HepG2 (cell line): ENCODE measurements around the gene SLC35B1. TPM values are rescaled to one million over a fixed set of nuclear protein-coding genes. Genes with fewer than 3 reads are reported as not detected.

Source experiments
- EZH2 ChIP-seq: conservative IDR thresholded peaks from 2 replicates; pipeline ENCODE4 v1.6.1; 2012; ENCODE audit warnings: mild to moderate bottlenecking, low read depth, low read length, moderate library complexity
- KAT8 ChIP-seq: IDR thresholded peaks from 2 replicates; pipeline ENCODE4 v1.6.1; 2016; ENCODE audit warnings: missing genetic modification reagents, missing compliant biosample characterization
- NBN ChIP-seq: fragments of 450-650 bp; conservative IDR thresholded peaks from 2 replicates; pipeline ENCODE4 v1.6.1; 2017
- NCOA5 ChIP-seq: sonication (generic); formaldehyde crosslinking; IDR thresholded peaks from 2 replicates; pipeline ENCODE4 v1.4.0; 2020; ENCODE audit warnings: missing genetic modification reagents
- POGK ChIP-seq: sonication (generic); formaldehyde crosslinking; conservative IDR thresholded peaks from 2 replicates; pipeline ENCODE4 v1.8.0; 2022; ENCODE audit warnings: mild to moderate bottlenecking, moderate library complexity, missing genetic modification reagents
- SALL1 ChIP-seq: sonication (generic); formaldehyde crosslinking; IDR thresholded peaks from 2 replicates; pipeline ENCODE4 v1.8.0; 2022; ENCODE audit warnings: mild to moderate bottlenecking, missing genetic modification reagents
- SKIL ChIP-seq: sonication (generic); formaldehyde crosslinking; IDR thresholded peaks from 2 replicates; pipeline ENCODE4 v1.8.0; 2022; ENCODE audit warnings: missing genetic modification reagents, mild to moderate bottlenecking, moderate library complexity, borderline replicate concordance
- SMAD3 ChIP-seq: sonication (generic); formaldehyde crosslinking; IDR thresholded peaks from 2 replicates; pipeline ENCODE4 v1.4.0; 2020; ENCODE audit warnings: missing genetic modification reagents
- SMC3 ChIP-seq: IDR thresholded peaks from 2 replicates; pipeline ENCODE4 v1.6.1; 2011; ENCODE audit warnings: low read length, improper control_type of control experiment
- ZMYM4 ChIP-seq: sonication (generic); formaldehyde crosslinking; IDR thresholded peaks from 2 replicates; pipeline ENCODE4 v1.8.1; 2023; ENCODE audit warnings: mild to moderate bottlenecking, missing genetic modification reagents
- ZNF20 ChIP-seq: sonication (generic); formaldehyde crosslinking; IDR thresholded peaks from 2 replicates; pipeline ENCODE4 v1.4.0; 2020; ENCODE audit warnings: mild to moderate bottlenecking, moderate library complexity, missing genetic modification reagents
- ZNF235 ChIP-seq: sonication (generic); formaldehyde crosslinking; IDR thresholded peaks from 2 replicates; pipeline ENCODE4 v1.8.1; 2023; ENCODE audit warnings: mild to moderate bottlenecking, missing genetic modification reagents, borderline replicate concordance
- ZNF407 ChIP-seq: sonication (generic); formaldehyde crosslinking; IDR thresholded peaks from one replicate; pipeline ENCODE4 v1.5.1; 2020; ENCODE audit warnings: mild to moderate bottlenecking, missing genetic modification reagents; ENCODE audit errors: not compliant biosample characterization
- ZNF720 ChIP-seq: sonication (generic); formaldehyde crosslinking; IDR thresholded peaks from 2 replicates; pipeline ENCODE4 v1.4.0; 2020; ENCODE audit warnings: missing genetic modification reagents
- ZNF781 ChIP-seq: sonication (generic); formaldehyde crosslinking; IDR thresholded peaks from 2 replicates; pipeline ENCODE4 v1.5.1; 2020; ENCODE audit warnings: borderline replicate concordance, mild to moderate bottlenecking, missing genetic modification reagents; ENCODE audit errors: not compliant biosample characterization
- polyA plus RNA-seq, 8 experiments: library from polyadenylated mRNA; depleted of rRNA in 3 of 8; stranded (reverse) in 7 of 8; unstranded in 1 of 8; fragments of >200 nt; fragmentation: Illumina TruSeq in 4 of 8; extraction: Trizol in 4 of 8; gene quantifications; 2 replicates each; pipeline versions ENCODE4 v1.2.1 to v1.2.3, GENCODE V29; 2011 to 2016; ENCODE audit warnings: low read depth in 4 of 8, missing spikeins in 1 of 8, mixed read lengths in 1 of 8; ENCODE audit not compliant: insufficient read depth in 1 of 8
- total RNA-seq, 5 experiments: library from RNA; depleted of rRNA; stranded (reverse); fragments of >200 nt; fragmentation: Illumina TruSeq; extraction: Trizol; gene quantifications; 2 replicates each; pipeline ENCODE4 v1.2.3, GENCODE V29; 2016; ENCODE audit warnings: low read depth in 1 of 5
- TF ChIP-seq, protein P1 (sequence below): sonication (generic); formaldehyde crosslinking; IDR thresholded peaks from 2 replicates; pipeline ENCODE4 v1.5.0; 2020; ENCODE audit warnings: missing genetic modification reagents

SLC35B1 gene
- total and polyA plus RNA-seq, 2 of the 13 experiments (the other 11 are each of a cell fraction or from before 2014, with no cell fraction given): 99.6 to 113 TPM

DNA sequence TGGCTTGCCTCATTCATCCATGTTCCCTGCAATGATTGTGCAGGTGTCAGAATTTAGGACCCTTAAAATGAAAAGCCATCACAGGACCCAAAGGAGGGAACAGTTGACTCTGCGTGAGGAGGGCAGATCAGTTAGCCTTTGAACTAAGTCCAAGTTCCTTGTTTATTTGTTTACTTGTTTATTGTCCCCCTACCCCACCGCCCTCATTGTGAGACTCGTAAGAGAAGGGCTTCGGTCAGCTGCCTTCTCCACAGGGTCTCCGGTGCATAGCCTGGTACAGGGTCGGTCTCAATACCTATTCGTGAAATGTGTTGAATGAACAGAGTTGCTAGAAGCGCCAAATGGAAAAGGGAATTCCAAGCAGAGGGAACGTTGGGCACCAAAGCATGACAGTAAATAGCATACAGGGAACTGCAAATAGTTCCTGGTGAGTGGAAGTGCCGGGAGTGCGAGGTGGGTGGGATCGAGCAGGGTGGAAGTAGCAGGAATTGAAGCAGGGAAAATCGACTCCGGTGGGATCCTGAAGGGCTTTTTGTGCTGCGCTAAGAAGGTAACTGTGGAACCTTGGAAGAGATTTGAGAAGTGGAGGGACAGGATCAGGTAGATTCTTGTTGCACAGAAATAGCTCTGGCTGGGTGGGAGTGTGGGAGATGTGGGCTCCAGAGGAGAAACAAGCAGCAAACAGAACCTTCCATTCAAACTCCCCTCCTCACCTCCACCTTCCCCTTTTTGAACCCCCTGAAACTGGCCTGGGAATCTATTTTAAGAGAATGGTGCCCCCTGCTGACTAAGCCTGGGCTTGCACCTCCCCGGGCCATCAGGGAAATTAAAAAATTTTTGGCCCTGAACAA lies 12.7 kb downstream of the SLC35B1 start (continued):
- peak; percentile 40 for TF ChIP-seq ZNF407 (CRISPR knock-in tag)
- 0 out of 2 replicates have a peak, but pooled peaks have one; percentile 31 for TF ChIP-seq ZNF235 (CRISPR knock-in tag)
- TF ChIP-seq SMC3: peak; percentile 93
- TF ChIP-seq SMAD3 (CRISPR knock-in tag): no peak
- TF ChIP-seq, protein P1, sequence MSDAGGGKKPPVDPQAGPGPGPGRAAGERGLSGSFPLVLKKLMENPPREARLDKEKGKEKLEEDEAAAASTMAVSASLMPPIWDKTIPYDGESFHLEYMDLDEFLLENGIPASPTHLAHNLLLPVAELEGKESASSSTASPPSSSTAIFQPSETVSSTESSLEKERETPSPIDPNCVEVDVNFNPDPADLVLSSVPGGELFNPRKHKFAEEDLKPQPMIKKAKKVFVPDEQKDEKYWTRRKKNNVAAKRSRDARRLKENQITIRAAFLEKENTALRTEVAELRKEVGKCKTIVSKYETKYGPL (CRISPR knock-in tag): no peak
- TF ChIP-seq SALL1: peak; percentile 52
- no peak for TF ChIP-seq ZNF781
- TF ChIP-seq POGK: 0 out of 2 replicates have a peak, but pooled peaks have one; percentile 27
- TF ChIP-seq NCOA5: no peak
- no peak for TF ChIP-seq ZNF720 (CRISPR knock-in tag)
- TF ChIP-seq ZNF20 (CRISPR knock-in tag): no peak
- no peak for TF ChIP-seq KAT8 (CRISPR knock-in tag)
- TF ChIP-seq NBN: no peak
- TF ChIP-seq EZH2: 0 out of 2 replicates have a peak, but pooled peaks have one; percentile 37
- no peak for TF ChIP-seq ZMYM4 (CRISPR knock-in tag)
- TF ChIP-seq SKIL (CRISPR knock-in tag): no peak
